Measurements from ENCODE around the gene BCL3. TPM values are rescaled to one million over a fixed set of nuclear protein-coding genes. Genes with fewer than 3 reads are reported as not detected.
"Not testable (repeated sequence)": the region's sequence is repeated elsewhere in the genome, so short reads cannot be mapped to it uniquely, and the experiment has no call there.

Gene BCL3
- total RNA-seq, 1 donor from 2014 or later: 4.6 TPM

DNA sequence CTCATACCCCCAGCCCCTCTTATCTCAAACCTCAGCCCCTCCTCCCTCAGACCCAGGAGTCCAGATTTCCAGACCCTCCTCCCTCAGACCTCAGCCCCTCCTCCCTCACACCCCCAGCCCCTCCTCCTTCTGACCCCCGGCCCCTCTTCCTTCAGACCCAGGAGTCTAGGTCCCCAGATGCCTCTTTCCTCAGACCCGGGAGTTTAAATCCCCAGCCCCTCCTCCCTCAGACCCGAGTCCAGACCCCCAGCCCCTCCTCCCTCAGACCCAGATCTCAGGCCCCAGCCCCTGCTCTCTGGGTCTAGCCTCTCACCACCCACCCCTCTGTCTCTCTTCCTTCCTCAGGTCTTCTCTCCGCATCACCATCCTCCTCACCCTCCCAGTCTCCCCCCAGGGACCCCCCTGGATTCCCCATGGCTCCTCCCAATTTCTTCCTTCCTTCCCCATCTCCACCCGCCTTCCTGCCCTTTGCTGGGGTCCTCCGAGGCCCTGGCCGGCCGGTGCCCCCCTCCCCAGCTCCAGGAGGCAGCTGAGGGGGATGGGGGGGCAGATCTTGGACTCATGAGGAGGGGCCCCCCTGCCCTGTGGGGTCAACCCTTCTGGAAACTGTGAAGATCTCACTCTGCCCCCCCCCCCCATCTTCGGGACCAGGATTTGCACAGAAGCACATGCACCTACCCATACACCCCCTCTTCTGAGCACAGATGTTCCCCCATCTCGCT is 10.7 kb downstream of the BCL3 start:
- DNase-seq: no peak

GRCh38 chr19:44762038-44762437 is 13.5 kb downstream of the BCL3 start:
- DNase-seq: no peak

DNA sequence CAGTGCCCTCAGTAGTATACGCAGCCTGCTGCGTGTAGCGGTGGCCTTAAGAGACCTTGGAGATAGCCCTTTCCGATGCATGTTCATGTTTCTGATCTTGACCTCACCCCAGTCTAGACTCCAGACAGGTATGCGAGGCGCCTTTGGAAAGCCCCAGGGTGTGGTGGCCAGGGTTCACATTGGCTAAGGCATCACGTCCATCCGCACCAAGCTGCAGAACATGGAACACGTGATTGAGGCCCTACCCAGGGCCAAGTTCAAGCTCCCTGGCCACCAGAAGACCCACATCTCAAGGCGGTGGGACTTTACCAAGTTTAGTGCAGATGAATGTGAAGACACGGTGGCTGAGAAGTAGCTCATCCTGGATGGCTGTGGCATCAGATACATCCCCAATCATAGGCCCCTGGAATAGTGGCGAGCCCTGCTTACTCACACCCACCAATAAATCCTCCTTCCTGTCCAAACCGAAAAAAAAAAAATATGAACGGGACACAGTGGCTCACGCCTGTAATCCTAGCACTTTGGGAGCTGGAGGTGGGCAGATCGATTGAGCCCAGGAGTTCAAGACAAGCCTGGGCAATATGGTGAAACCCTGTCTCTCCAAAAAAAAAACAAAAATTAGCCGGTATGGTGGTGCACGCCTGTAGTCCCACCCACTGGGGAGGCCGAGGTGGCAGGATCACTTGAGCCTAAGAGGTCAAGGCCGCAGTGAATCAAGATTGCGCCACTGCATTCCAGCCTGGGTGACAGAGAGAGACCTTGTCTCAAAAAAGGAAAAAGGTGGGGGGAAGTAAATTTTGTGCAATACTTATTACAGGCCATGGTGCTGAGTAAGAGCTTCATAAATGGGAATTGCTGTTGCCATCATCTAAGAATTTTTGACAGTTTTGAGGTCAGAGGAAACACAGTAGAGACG is 16.8 kb downstream of the BCL3 start:
- no peak for DNase-seq

GRCh38 chr19:44765949-44766335 is 17.4 kb downstream of the BCL3 start:
- no peak for DNase-seq

DNA sequence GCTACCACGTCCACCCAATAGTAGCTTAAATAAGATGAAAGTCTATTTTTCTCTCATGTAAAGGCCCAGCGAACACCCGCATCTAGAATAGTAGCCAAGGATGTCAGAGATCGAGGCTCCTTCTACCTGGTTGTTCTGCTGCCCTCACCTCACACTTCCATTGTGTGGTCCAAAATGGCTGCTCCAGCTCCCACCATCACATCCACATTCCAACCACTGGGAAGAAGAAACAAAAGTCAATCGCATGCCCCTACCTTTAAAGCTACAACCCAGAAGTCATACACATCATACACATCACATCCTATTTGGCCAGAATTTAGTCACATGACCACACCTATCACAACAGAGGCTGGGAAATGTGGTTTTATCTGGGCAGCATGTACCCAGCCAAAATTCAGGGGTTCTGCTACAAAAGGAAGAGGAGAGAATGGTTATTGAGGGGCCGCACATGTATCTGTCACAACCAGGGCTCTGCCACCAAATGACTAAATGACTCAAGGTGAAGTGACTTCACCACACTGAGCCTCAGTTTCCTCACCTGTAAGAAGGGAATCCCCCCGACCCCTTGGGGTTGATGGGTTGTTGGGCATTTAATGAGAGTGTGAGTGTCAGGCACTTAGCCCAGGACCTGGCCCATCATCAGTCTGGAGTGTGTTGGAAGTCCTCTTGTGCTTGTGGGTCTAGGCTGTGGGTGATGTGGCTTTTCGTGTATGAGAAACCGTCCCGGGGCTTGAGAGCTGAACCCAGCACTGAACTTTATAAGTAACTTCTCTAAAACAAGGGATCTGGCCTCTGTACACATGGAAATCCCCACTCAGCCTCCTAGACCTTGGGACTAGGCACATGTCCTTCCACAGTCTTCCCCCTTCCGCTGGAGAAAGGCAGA is 19.0 kb downstream of the BCL3 start:
- no peak for DNase-seq

- peak; percentile 75 for DNase-seq
Measured at GRCh38 chr19:44770550-44771257, 22.2 kb downstream of the BCL3 start.

DNA sequence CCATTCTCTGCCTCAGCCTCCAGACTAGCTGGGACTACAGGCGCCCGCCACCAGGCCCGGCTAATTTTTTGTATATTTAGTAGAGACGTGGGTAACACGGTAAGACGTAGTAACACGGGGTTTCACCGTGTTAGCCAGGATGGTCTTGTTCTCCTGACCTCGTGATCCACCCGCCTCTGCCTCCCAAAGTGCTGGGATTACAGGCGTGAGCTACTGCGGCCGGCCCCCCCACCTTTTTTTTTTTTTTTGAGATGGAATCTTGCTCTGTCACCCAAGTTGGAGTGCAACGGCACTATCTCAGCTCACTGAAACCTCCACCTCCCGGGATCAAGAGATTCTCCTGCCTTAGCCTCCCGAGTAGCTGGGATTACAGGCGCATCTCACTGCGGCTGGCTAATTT is 23.6 kb downstream of the BCL3 start:
- DNase-seq: not testable (repeated sequence)

GRCh38 chr19:44772959-44773358 is 24.5 kb downstream of the BCL3 start:
- DNase-seq: no peak

- DNase-seq: no peak
Measured at GRCh38 chr19:44775676-44776240, 27.2 kb downstream of the BCL3 start.

GRCh38 chr19:44776402-44777096 is 28.0 kb downstream of the BCL3 start:
- DNase-seq: no peak

DNA sequence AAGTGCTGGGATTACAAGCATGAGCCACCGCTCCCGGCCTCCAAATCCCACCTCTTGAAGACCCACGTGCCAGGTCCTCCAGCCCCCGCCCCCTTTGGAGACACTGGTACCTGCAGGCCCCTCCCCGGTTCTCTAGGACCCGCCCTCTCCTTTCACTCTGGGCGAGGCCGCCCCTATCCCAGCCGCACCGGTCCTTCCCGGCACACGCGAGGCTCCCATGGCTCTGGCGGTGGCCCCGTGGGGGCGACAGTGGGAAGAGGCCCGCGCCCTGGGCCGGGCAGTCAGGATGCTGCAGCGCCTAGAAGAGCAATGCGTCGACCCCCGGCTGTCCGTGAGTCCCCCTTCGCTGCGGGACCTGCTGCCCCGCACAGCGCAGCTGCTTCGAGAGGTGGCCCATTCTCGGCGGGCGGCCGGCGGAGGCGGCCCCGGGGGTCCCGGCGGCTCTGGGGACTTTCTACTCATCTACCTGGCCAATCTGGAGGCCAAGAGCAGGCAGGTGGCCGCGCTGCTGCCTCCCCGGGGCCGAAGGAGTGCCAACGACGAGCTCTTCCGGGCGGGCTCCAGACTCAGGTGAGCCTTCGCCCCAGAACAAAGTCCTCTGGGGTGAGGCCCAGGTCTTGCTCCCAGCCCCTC is 29.3 kb downstream of the BCL3 start, which contains the start of gene CBLC:
Gene CBLC, plus strand, starts transcription at position 176 of the 633 bp plus-strand sequence. Its CDS starts 42 bp downstream, at position 218.
- DNase-seq: no peak

GRCh38 chr19:44779150-44779549 is 30.6 kb downstream of the BCL3 start:
- DNase-seq: no peak

DNA sequence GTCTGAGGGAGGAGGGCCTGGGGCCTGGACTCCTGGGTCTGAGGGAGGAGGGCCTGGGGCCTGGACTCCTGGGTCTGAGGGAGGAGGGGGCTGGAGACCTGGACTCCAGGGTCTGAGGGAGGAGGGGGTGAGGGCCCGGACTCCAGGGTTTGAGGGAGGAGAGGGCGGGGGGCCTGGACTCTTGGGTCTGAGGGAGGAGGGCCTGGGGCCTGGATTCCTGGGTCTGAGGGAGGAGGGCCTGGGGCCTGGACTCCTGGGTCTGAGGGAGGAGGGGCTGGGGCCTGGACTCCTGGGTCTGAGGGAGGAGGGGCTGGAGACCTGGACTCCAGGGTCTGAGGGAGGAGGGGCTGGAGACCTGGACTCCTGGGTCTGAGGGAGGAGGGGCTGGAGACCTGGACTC is 33.2 kb downstream of the BCL3 start:
- DNase-seq: not testable (repeated sequence)

- no peak for DNase-seq
Measured at GRCh38 chr19:44782729-44783128, 34.2 kb downstream of the BCL3 start.

GRCh38 chr19:44783545-44783944 is 35.0 kb downstream of the BCL3 start:
- DNase-seq: no peak

DNA sequence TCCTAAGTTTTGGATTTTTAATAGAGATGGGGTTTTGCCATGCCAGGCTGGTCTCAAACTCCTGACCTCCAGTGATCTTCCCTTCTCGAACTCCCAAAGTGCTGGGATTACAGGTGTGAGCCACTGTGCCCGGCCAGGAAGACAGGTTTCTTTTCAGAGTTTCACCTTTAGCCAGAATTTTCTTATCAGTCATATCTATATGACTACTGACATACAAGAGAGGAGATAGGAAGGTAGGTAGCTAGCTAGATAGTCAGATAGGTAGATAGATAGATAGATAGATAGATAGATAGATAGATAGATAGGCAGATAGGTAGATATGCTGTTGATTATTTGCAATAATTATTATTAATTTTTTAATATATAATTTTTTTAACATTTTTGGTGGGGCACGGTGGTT is 36.8 kb downstream of the BCL3 start:
- DNase-seq: no peak

DNA sequence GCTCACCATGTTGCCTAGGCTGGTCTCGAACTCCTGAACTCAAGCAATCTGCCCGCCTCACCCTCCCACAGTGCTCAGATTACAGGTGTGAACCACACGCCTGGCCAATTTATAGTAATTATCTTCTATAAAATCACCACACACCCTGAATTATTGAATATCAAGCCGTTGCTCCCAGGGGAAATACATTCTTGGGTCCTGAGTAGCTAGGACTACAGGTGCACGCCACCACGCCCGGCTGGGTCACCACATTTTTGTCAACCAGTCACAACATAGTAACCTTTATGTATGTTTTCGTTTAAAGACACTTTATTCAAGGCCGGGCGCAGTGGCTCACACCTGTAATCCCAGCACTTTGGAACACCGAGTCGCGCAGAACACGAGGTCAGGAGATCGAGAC is 37.5 kb downstream of the BCL3 start:
- no peak for DNase-seq

GRCh38 chr19:44788971-44789370 is 40.5 kb downstream of the BCL3 start:
- DNase-seq: no peak

DNA sequence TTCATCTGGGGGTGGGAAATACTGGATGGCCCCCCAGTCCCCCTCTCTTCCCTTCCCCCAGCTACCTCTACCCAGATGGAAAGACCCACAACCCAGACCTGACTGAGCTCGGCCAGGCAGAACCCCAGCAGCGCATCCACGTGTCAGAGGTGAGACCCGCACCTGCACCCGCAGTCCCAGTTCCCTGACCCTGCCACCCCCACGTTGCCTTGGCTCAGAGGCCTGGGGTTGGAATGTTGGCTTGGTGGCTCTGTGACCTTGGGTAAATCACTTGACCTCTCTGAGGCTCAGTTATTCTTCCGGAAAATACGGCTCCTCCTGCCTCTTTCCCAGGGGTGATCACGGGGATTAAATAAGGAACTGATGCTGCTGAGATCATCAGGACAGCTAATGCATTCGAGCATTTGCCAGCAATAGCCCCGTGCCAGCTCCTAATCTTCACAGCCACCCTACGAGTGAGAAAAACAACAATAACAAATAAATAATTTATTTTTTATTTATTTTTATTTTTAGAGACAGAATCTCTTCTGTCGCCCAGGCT is 41.5 kb downstream of the BCL3 start:
- DNase-seq: no peak

DNA sequence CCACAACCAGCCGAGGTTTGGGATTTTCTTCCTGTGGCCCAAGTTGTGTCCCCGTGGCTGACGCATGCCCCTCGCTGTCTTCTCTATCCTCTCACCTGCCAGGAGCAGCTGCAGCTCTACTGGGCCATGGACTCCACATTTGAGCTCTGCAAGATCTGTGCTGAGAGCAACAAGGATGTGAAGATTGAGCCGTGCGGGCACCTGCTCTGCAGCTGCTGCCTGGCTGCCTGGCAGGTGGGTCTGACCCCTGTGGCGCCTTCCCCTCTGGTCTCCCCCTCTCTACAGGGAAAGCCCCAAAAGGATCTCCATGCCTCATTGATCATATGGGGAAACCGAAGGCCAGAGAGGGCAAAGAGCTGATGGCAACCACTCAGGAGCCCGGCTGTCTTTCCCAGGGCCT is 43.8 kb downstream of the BCL3 start:
- DNase-seq: no peak

Measured in skin of body (tissue), 2 donors.